Psoas muscle (tissue), 8 donors: Measurements from ENCODE around the gene FBXO33. TPM values are rescaled to one million over a fixed set of nuclear protein-coding genes. Genes with fewer than 3 reads are reported as not detected.

Experiments
- ATAC-seq, 4 donors: fragments of 200-7000 bp; cut with Tn5 transposase; one replicate each; pipeline ENCODE4 v1.9.1; 2020; ENCODE audit warnings: moderate library complexity in 3 of 4, mild to moderate bottlenecking in 2 of 4
- DNase-seq, 2 donors: peaks; one replicate each; pipeline ENCODE4 v3.0.0-alpha.2; 2020
- H3K27ac ChIP-seq: fragments of 200-600 bp; one replicate; pipeline ENCODE4 v1.8.0; 2022
- H3K27me3 ChIP-seq, 3 donors: fragments of 200-600 bp in 1 of 3; one replicate each; pipeline versions ENCODE4 v1.6.1 to v1.8.0; 2013 to 2022; ENCODE audit warnings: low read length in 2 of 3, mild to moderate bottlenecking in 2 of 3, moderate library complexity in 1 of 3; ENCODE audit not compliant: insufficient read depth in 3 of 3
- H3K36me3 ChIP-seq, 2 donors: fragments of 200-600 bp in 1 of 2; one replicate each; pipeline versions ENCODE4 v1.6.1 to v1.8.0; 2013 to 2022; ENCODE audit warnings: low read depth in 1 of 2, mild to moderate bottlenecking in 1 of 2, moderate library complexity in 1 of 2; ENCODE audit not compliant: insufficient read depth in 1 of 2
- H3K4me1 ChIP-seq: fragments of 200-600 bp; one replicate; pipeline ENCODE4 v1.8.0; 2022
- H3K4me3 ChIP-seq: fragments of 200-600 bp; one replicate; pipeline ENCODE4 v1.8.0; 2022; ENCODE audit warnings: mild to moderate bottlenecking
- H3K9me3 ChIP-seq: fragments of 200-600 bp; one replicate; pipeline ENCODE4 v1.8.0; 2022
- CTCF ChIP-seq: fragments of 200-600 bp; IDR thresholded peaks from one replicate; pipeline ENCODE4 v1.8.0; 2022; ENCODE audit warnings: antibody characterized with exemption
- WGBS, 3 donors: extraction: QIAGEN DNeasy Blood & Tissue Kit; methylation state at CpG; one replicate each; pipeline versions ENCODE4 v1.1.6 to v1.1.7; 2013; 5-methylcytosine and 5-hydroxymethylcytosine counted together
- intact Hi-C, 2 donors: fragments of 100-400 bp; cut with DNase I; formaldehyde crosslinking; loops; one replicate each; pipeline versions ENCODE4 v1.11.0 to v1.14.2; 2022
- polyA plus RNA-seq, 3 donors: library from polyadenylated mRNA; stranded (reverse); fragments of 200-250 nt; gene quantifications; one replicate each; pipeline ENCODE4 v1.2.3, GENCODE V29; 2013
- total RNA-seq, 4 donors: library from RNA; stranded (reverse); fragmentation: NEBNext Ultra II Directional in 2 of 4; extraction: Animal tissue kit (Norgen Biotek cat#: 25700) in 2 of 4; gene quantifications; one replicate each; pipeline versions ENCODE4 v1.2.1 to v1.2.4, GENCODE V29; 2021 to 2023
- donor health status: healthy with polysubstance abuse.
- donor health status: DM: no; HTN: no; CAD: no; lungs with moderate emphysema.
- donor health status: Bipolar disorder and iron deficiency.
- donor health status: healthy.
- donor health status: DM: yes; HTN: yes; CAD: no.
- donor health status: DM: no; HTN: no; CAD: no.
- donor health status: DM: no; HTN: no; CAD: no.
- donor health status: DM: yes; HTN: yes; CAD: no.

FBXO33 gene
- total and polyA plus RNA-seq, 7 donors, result 2.0 to 11.5 (median 3.5) TPM

DNA sequence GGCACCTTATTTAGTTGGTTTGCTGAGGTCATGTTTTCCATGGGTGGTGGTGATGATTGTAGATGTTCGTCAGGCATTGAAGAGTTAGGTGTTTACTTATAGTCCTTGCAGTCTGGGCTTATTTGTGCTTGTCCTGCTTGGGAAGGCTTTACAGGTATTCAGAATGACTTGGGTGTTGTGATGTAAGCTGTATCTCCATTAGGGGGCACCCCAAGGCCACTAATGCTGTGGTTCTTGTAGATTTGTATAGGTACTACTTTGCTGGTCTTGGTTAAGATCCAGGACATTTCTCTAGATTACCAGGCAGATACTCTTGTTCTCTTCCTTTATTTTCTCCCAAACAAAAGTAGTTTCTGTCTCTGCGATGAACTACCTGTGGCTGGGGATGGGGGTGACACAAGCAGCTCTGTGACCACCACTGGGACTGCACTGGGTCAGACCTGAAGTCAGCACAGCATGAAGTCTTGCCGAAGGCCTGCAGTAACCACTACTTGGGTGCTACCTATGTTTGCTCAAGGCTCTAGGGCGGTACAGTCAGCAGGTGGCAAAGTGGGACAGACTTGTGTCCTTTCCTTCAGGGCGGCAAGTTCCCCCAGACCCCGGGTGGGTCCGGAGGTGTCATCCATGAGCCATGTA is 35.8 kb upstream of the FBXO33 start:
- no peaks in the 10 kb centered on the region for H3K4me1 ChIP-seq

GRCh38 chr14:39459795-39460478 is 27.7 kb upstream of the FBXO33 start:
- no peak for TF ChIP-seq CTCF
- Histone ChIP-seq H3K4me1 (no peaks in the 10 kb centered on the region), H3K4me3 (no peak overlapping the region), H3K36me3 (no peaks in the 10 kb centered on the region), H3K9me3 (no peaks in the 10 kb centered on the region), H3K27me3 (no peaks in the 10 kb centered on the region), H3K27ac (no peak overlapping the region)
- WGBS, 3 donors, result 83 to 97% (median 85%) methylated on average over 1 of the region's 1 CpG
- ATAC-seq (no peak), DNase-seq (no peak)
- intact Hi-C loops, result no loop called here

More for the DNA sequence above, 35.8 kb upstream of the FBXO33 start:
- DNase-seq (no peak), ATAC-seq (no peak)
- TF ChIP-seq CTCF, result no peak
- H3K9me3 ChIP-seq, result no peaks in the 10 kb centered on the region
- no peaks in the 10 kb centered on the region for H3K36me3 ChIP-seq
- H3K4me3 ChIP-seq, result no peak overlapping the region
- WGBS, 3 donors, result 81 to 90% (median 88%) methylated on average over 7 of the region's 7 CpGs
- no peaks in the 10 kb centered on the region for H3K27me3 ChIP-seq
- intact Hi-C loops, result no loop called here
- no peak overlapping the region for H3K27ac ChIP-seq

DNA sequence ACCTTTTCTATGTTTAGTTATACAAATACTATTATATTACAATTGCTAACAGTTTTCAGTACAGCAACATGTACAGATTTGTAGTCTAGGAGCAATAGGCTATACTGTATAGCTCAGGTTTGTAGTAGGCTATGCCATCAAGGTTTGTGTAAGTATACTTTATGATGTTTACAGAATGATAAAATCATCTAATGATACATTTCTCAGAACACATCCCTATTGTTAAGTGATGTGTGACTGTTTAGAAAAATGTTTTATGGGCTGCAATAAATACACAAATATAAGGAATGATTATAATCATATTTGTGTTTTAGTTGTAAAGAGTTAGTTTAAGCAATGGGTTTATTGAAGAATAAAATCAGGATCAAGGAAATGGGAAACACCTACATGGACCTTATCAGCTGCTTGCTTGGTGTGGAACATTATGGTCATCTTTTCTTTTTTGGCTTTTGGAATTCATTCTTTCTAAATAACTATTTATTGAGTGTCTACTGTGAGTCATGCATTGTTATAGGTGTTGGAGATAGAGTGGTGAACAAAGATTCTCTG is 24.5 kb upstream of the FBXO33 start:
- ATAC-seq, result no peak
- intact Hi-C loops, result no loop called here

DNA sequence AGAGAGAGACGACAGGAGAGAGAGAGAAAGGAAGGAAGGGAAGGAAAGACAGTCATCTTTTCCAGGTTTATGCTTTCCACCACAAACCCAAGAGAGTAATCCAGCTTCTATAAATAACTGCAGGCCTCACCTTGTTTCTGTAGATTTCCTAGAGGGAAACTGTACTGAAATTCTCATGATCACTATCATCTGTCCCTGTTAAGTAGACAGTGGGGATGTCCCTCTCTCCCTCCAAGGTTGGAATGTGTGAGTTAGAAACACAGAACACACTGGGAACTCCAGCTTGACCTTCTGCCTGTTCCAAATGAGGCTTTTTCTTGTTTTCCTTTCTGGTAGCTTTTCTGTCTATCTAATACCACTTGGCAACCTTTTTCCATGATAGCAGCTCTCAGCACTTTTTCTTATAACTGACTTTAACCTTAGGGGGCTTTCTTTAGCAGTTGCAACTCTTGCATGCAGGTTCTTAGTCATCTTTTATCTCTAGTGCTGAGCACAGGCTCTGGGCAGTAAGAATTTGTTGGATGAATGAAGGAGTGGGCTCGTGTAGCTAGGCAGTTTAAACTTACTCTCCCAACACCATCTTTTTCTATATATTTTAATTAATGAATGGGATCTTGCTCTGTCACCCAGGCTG is 22.8 kb upstream of the FBXO33 start:
- no peaks in the 10 kb centered on the region for H3K4me1 ChIP-seq
- intact Hi-C loops, result no loop called here
- WGBS, 3 donors, result 39 to 50% (median 49%) methylated on average over 2 of the region's 2 CpGs
- no peak overlapping the region for H3K27ac ChIP-seq
- H3K9me3 ChIP-seq, result no peaks in the 10 kb centered on the region
- H3K27me3 ChIP-seq, result no peaks in the 10 kb centered on the region
- no peak overlapping the region for H3K4me3 ChIP-seq
- ATAC-seq, result no peak
- no peak for DNase-seq
- H3K36me3 ChIP-seq, result no peaks in the 10 kb centered on the region
- TF ChIP-seq CTCF, result no peak

More for the DNA sequence above, 24.5 kb upstream of the FBXO33 start:
- no peaks in the 10 kb centered on the region for H3K27me3 ChIP-seq
- no peaks in the 10 kb centered on the region for H3K36me3 ChIP-seq
- H3K9me3 ChIP-seq, result no peaks in the 10 kb centered on the region
- no peak for TF ChIP-seq CTCF
- DNase-seq, result no peak
- no peaks in the 10 kb centered on the region for H3K4me1 ChIP-seq
- no peak overlapping the region for H3K4me3 ChIP-seq
- no peak overlapping the region for H3K27ac ChIP-seq
